HEK293 (cell line): ENCODE data around the gene CYP51A1.

Source experiments
- EGR2 ChIP-seq: fragments of 450-650 bp; formaldehyde crosslinking; IDR thresholded peaks from 2 replicates; pipeline ENCODE4 v1.5.1; 2016; ENCODE audit warnings: low read depth, missing biosample characterization, missing genetic modification characterization
- SCRT1 ChIP-seq: fragments of 450-650 bp; formaldehyde crosslinking; IDR thresholded peaks from 2 replicates; pipeline ENCODE4 v1.5.1; 2016; ENCODE audit warnings: missing biosample characterization, missing genetic modification characterization, borderline replicate concordance
- SCRT2 ChIP-seq: fragments of 450-650 bp; formaldehyde crosslinking; IDR thresholded peaks from 2 replicates; pipeline ENCODE4 v1.5.1; 2016; ENCODE audit warnings: missing biosample characterization, missing genetic modification characterization
- SP2 ChIP-seq: fragments of 450-650 bp; formaldehyde crosslinking; IDR thresholded peaks from 2 replicates; pipeline ENCODE4 v1.5.1; 2016; ENCODE audit warnings: missing biosample characterization, missing genetic modification characterization
- ZNF202 ChIP-seq: fragments of 450-650 bp; formaldehyde crosslinking; IDR thresholded peaks from 2 replicates; pipeline ENCODE4 v1.5.1; 2016; ENCODE audit warnings: missing biosample characterization, missing genetic modification characterization, borderline replicate concordance
- ZNF23 ChIP-seq: fragments of 450-650 bp; formaldehyde crosslinking; IDR thresholded peaks from 2 replicates; pipeline ENCODE4 v1.5.1; 2016; ENCODE audit warnings: missing biosample characterization, missing genetic modification characterization, borderline replicate concordance
- ZNF311 ChIP-seq: fragments of 450-650 bp; formaldehyde crosslinking; IDR thresholded peaks from 2 replicates; pipeline ENCODE4 v1.5.1; 2017; ENCODE audit warnings: missing biosample characterization, missing genetic modification characterization, borderline replicate concordance
- ZNF362 ChIP-seq: fragments of 450-650 bp; formaldehyde crosslinking; IDR thresholded peaks from 2 replicates; pipeline ENCODE4 v1.5.1; 2016; ENCODE audit warnings: missing biosample characterization, missing genetic modification characterization
- ZNF510 ChIP-seq: fragments of 450-650 bp; formaldehyde crosslinking; IDR thresholded peaks from 2 replicates; pipeline ENCODE4 v1.5.1; 2018; ENCODE audit warnings: mild to moderate bottlenecking, missing genetic modification characterization, missing biosample characterization; ENCODE audit not compliant: insufficient replicate concordance
- TF ChIP-seq, protein P1 (sequence below): fragments of 450-650 bp; formaldehyde crosslinking; IDR thresholded peaks from 2 replicates; pipeline ENCODE4 v1.5.1; 2016; ENCODE audit warnings: missing biosample characterization, missing genetic modification characterization
- TF ChIP-seq, protein P2 (sequence below): fragments of 450-650 bp; formaldehyde crosslinking; IDR thresholded peaks from 2 replicates; pipeline ENCODE4 v1.5.1; 2016; ENCODE audit warnings: missing biosample characterization, missing genetic modification characterization

- TF ChIP-seq SCRT2 (tag by site-specific recombination) (no peak), ZNF23 (tag by site-specific recombination) (no peak), ZNF311 (tag by site-specific recombination) (no peak), ZNF362 (no peak), ZNF510 (tag by site-specific recombination) (no peak), SCRT1 (no peak), EGR2 (tag by site-specific recombination) (no peak), SP2 (tag by site-specific recombination) (no peak), ZNF202 (tag by site-specific recombination) (no peak)
- TF ChIP-seq, protein P1, sequence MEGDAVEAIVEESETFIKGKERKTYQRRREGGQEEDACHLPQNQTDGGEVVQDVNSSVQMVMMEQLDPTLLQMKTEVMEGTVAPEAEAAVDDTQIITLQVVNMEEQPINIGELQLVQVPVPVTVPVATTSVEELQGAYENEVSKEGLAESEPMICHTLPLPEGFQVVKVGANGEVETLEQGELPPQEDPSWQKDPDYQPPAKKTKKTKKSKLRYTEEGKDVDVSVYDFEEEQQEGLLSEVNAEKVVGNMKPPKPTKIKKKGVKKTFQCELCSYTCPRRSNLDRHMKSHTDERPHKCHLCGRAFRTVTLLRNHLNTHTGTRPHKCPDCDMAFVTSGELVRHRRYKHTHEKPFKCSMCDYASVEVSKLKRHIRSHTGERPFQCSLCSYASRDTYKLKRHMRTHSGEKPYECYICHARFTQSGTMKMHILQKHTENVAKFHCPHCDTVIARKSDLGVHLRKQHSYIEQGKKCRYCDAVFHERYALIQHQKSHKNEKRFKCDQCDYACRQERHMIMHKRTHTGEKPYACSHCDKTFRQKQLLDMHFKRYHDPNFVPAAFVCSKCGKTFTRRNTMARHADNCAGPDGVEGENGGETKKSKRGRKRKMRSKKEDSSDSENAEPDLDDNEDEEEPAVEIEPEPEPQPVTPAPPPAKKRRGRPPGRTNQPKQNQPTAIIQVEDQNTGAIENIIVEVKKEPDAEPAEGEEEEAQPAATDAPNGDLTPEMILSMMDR (tag by site-specific recombination) = no peak
- TF ChIP-seq, protein P2, sequence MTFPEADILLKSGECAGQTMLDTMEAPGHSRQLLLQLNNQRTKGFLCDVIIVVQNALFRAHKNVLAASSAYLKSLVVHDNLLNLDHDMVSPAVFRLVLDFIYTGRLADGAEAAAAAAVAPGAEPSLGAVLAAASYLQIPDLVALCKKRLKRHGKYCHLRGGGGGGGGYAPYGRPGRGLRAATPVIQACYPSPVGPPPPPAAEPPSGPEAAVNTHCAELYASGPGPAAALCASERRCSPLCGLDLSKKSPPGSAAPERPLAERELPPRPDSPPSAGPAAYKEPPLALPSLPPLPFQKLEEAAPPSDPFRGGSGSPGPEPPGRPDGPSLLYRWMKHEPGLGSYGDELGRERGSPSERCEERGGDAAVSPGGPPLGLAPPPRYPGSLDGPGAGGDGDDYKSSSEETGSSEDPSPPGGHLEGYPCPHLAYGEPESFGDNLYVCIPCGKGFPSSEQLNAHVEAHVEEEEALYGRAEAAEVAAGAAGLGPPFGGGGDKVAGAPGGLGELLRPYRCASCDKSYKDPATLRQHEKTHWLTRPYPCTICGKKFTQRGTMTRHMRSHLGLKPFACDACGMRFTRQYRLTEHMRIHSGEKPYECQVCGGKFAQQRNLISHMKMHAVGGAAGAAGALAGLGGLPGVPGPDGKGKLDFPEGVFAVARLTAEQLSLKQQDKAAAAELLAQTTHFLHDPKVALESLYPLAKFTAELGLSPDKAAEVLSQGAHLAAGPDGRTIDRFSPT (tag by site-specific recombination) = no peak
These were observed 6.9 kb upstream of the CYP51A1 start for GRCh38 chr7:92141161-92141560.
